GM13976 (cell line): ENCODE results near the gene SSH2.
"Not testable (repeated sequence)": the region's sequence is repeated elsewhere in the genome, so short reads cannot be mapped to it uniquely, and the experiment has no call there.

Experiments used
- DNase-seq: peaks from one replicate; pipeline ENCODE4 v3.0.0; 2012; ENCODE audit warnings: low spot score
- CTCF ChIP-seq: IDR thresholded peaks from 2 replicates; pipeline ENCODE4 v1.5.1; 2012; ENCODE audit warnings: borderline replicate concordance, mild to moderate bottlenecking; ENCODE audit not compliant: insufficient read depth; ENCODE audit errors: extremely low read depth, missing control alignments, control extremely low read depth
- in situ Hi-C: fragments of 300-500 bp; cut with MboI; formaldehyde crosslinking; loops from one replicate; pipeline ENCODE4 v1.12.0; 2022; ENCODE audit warnings: low sequenced_read_pairs, mixed read lengths, inconsistent platforms; ENCODE audit not compliant: unreplicated experiment

The SSH2 gene

GRCh38 chr17:29733166-29733565, 196.9 kb downstream of the SSH2 start:
- TF ChIP-seq CTCF, result no peak
- in situ Hi-C loops, result no loop called here
- DNase-seq, result no peak

GRCh38 chr17:29732613-29733012, 197.4 kb downstream of the SSH2 start:
- no peak for TF ChIP-seq CTCF
- no peak for DNase-seq
- in situ Hi-C loops, result no loop called here

GRCh38 chr17:29732209-29732608, 197.8 kb downstream of the SSH2 start:
- no peak for DNase-seq
- in situ Hi-C loops, result no loop called here
- no peak for TF ChIP-seq CTCF

- in situ Hi-C loops, result no loop called here
- TF ChIP-seq CTCF, result no peak
- DNase-seq, result no peak
Observed at GRCh38 chr17:29731589-29731929, 198.5 kb downstream of the SSH2 start.

GRCh38 chr17:29728490-29728889, 201.5 kb downstream of the SSH2 start:
- DNase-seq, result no peak
- in situ Hi-C loops, result no loop called here
- TF ChIP-seq CTCF, result no peak

- DNase-seq, result no peak
- in situ Hi-C loops, result no loop called here
- TF ChIP-seq CTCF, result no peak
Observed at GRCh38 chr17:29726715-29727252, 203.2 kb downstream of the SSH2 start.

- DNase-seq, in situ Hi-C loops: not testable (repeated sequence)
Observed at GRCh38 chr17:29725408-29725807, 204.6 kb downstream of the SSH2 start.
